Neural cell (in vitro differentiated cells): ENCODE measurements around the gene SERPINE2. TPM values are rescaled to one million over a fixed set of nuclear protein-coding genes. Genes with fewer than 3 reads are reported as not detected.

Experiments
- H2AFZ ChIP-seq: fragments of 200-600, 300-800 bp; sonication (generic), shearing (Covaris generic); 2 replicates; pipeline ENCODE4 v1.6.0; 2014; ENCODE audit warnings: low read depth, mild to moderate bottlenecking, antibody characterized with exemption, low read length, moderate library complexity
- H3F3A ChIP-seq: fragments of 200-600 bp; shearing (Covaris generic); 2 replicates; pipeline ENCODE4 v1.6.1; 2016; ENCODE audit warnings: mild to moderate bottlenecking, moderate library complexity, mixed read lengths, antibody characterized with exemption, low read length; ENCODE audit not compliant: insufficient read depth, poor library complexity, severe bottlenecking
- H3K27ac ChIP-seq: fragments of 200-600, 300-800 bp; sonication (generic), shearing (Covaris generic); 2 replicates; pipeline ENCODE4 v1.5.1; 2014; ENCODE audit warnings: mild to moderate bottlenecking, low read length, moderate library complexity
- H3K27me3 ChIP-seq: fragments of 300-800, 200-600 bp; sonication (generic), shearing (Covaris generic); 2 replicates; pipeline ENCODE4 v1.6.0; 2014; ENCODE audit warnings: mild to moderate bottlenecking, low read depth, low read length, moderate library complexity; ENCODE audit not compliant: insufficient read depth
- H3K36me3 ChIP-seq: fragments of 300-800, 200-600 bp; sonication (generic), shearing (Covaris generic); 2 replicates; pipeline ENCODE4 v1.5.1; 2014; ENCODE audit warnings: mild to moderate bottlenecking, antibody characterized with exemption, low read length, moderate library complexity; ENCODE audit not compliant: insufficient read depth
- H3K4me2 ChIP-seq: fragments of 300-800, 200-600 bp; sonication (generic), shearing (Covaris generic); 2 replicates; pipeline ENCODE4 v1.6.0; 2014; ENCODE audit warnings: mild to moderate bottlenecking, low read length
- H3K4me3 ChIP-seq: fragments of 300-800, 200-600 bp; sonication (generic), shearing (Covaris generic); 2 replicates; pipeline ENCODE4 v1.5.1; 2014; ENCODE audit warnings: mild to moderate bottlenecking, low read length, moderate library complexity
- H3K79me2 ChIP-seq: fragments of 200-600 bp; shearing (Covaris generic); replicated peaks from 2 replicates; pipeline ENCODE4 v1.6.0; 2014; ENCODE audit warnings: mild to moderate bottlenecking, low read length, moderate library complexity; ENCODE audit not compliant: insufficient read depth
- H3K9ac ChIP-seq: fragments of 300-800, 200-600 bp; sonication (generic), shearing (Covaris generic); 2 replicates; pipeline ENCODE4 v1.6.1; 2016; ENCODE audit warnings: mild to moderate bottlenecking, low read length, mixed read lengths
- H3K9me2 ChIP-seq: fragments of 200-600 bp; shearing (Covaris generic); 2 replicates; pipeline ENCODE4 v1.6.1; 2016; ENCODE audit warnings: mild to moderate bottlenecking, low read length, mixed read lengths; ENCODE audit not compliant: insufficient read depth
- H3K9me3 ChIP-seq: fragments of 200-600, 300-800 bp; sonication (generic), shearing (Covaris generic); 2 replicates; pipeline ENCODE4 v1.6.1; 2016; ENCODE audit warnings: mild to moderate bottlenecking, mixed run types, low read length, moderate library complexity, mixed read lengths
- H4K20me1 ChIP-seq: fragments of 200-600 bp; shearing (Covaris generic); 2 replicates; pipeline ENCODE4 v1.6.1; 2016; ENCODE audit warnings: mild to moderate bottlenecking, mixed run types; ENCODE audit not compliant: insufficient read depth
- CTCF ChIP-seq: fragments of 450-650 bp; IDR thresholded peaks from 2 replicates; pipeline ENCODE4 v1.5.1; 2014; ENCODE audit warnings: antibody characterized with exemption, mild to moderate bottlenecking, moderate library complexity; ENCODE audit not compliant: poor library complexity, severe bottlenecking
- EP300 ChIP-seq: fragments of 450-650 bp; conservative IDR thresholded peaks from 2 replicates; pipeline ENCODE4 v1.6.1; 2014; ENCODE audit warnings: antibody characterized with exemption, mild to moderate bottlenecking, moderate library complexity; ENCODE audit not compliant: poor library complexity, severe bottlenecking
- EZH2 ChIP-seq: fragments of 200-600, 300-800 bp; shearing (Covaris generic), sonication (generic); IDR thresholded peaks from 2 replicates; pipeline ENCODE4 v1.6.1; 2014; ENCODE audit warnings: antibody characterized with exemption, low read length, borderline replicate concordance, mild to moderate bottlenecking; ENCODE audit not compliant: insufficient read depth, poor library complexity, severe bottlenecking
- MXI1 ChIP-seq: fragments of 450-650 bp; conservative IDR thresholded peaks from 2 replicates; pipeline ENCODE4 v1.6.1; 2014; ENCODE audit warnings: antibody characterized with exemption, mild to moderate bottlenecking; ENCODE audit not compliant: poor library complexity, severe bottlenecking
- POLR2AphosphoS5 ChIP-seq: IDR thresholded peaks from 2 replicates; pipeline ENCODE4 v1.6.1; 2012
- RAD21 ChIP-seq: fragments of 450-650 bp; conservative IDR thresholded peaks from 2 replicates; pipeline ENCODE4 v1.6.1; 2014; ENCODE audit warnings: antibody characterized with exemption, mild to moderate bottlenecking, moderate library complexity
- REST ChIP-seq: IDR thresholded peaks from 2 replicates; pipeline ENCODE4 v1.6.1; 2012; ENCODE audit warnings: borderline replicate concordance
- SMC3 ChIP-seq: fragments of 450-650 bp; conservative IDR thresholded peaks from 2 replicates; pipeline ENCODE4 v1.6.1; 2014; ENCODE audit warnings: antibody characterized with exemption, mild to moderate bottlenecking, moderate library complexity; ENCODE audit not compliant: poor library complexity
- TAF1 ChIP-seq: IDR thresholded peaks from 2 replicates; pipeline ENCODE4 v1.6.1; 2012; ENCODE audit warnings: low read depth
- polyA plus RNA-seq: library from polyadenylated mRNA; depleted of rRNA; stranded (reverse); fragments of >200 nt; gene quantifications from 2 replicates; pipeline ENCODE4 v1.2.3, GENCODE V29; 2014

Gene SERPINE2
- polyA plus RNA-seq, 1 donor from 2014 or later = 38.5 TPM

- TF ChIP-seq CTCF = no peak
- TF ChIP-seq TAF1 = no peak
- TF ChIP-seq EP300 = no peak
- no peak for TF ChIP-seq MXI1
- TF ChIP-seq POLR2AphosphoS5 = no peak
- TF ChIP-seq REST = no peak
- TF ChIP-seq EZH2 = no peak
- no peak for TF ChIP-seq RAD21
- no peak for TF ChIP-seq SMC3
- H3F3A ChIP-seq = no peaks in the 10 kb centered on the region
- no peaks in the 10 kb centered on the region for H3K36me3 ChIP-seq
- no peak overlapping the region for H3K4me3 ChIP-seq
- H3K9ac ChIP-seq = no peak overlapping the region
- no peaks in the 10 kb centered on the region for H3K9me3 ChIP-seq
- H4K20me1 ChIP-seq = no peaks in the 10 kb centered on the region
- H3K4me2 ChIP-seq = no peak overlapping the region
- no peaks in the 10 kb centered on the region for H3K27me3 ChIP-seq
- H3K27ac ChIP-seq = no peak overlapping the region
- H2AFZ ChIP-seq = no peak overlapping the region
- H3K79me2 ChIP-seq = no peaks in the 10 kb centered on the region
- no peaks in the 10 kb centered on the region for H3K9me2 ChIP-seq
Observed at GRCh38 chr2:224022486-224022885, 16.6 kb downstream of the SERPINE2 start.

GRCh38 chr2:224020523-224020922 is 18.6 kb downstream of the SERPINE2 start:
- no peaks in the 10 kb centered on the region for H3K9me2 ChIP-seq
- H3K4me2 ChIP-seq = no peak overlapping the region
- no peak overlapping the region for H3K27ac ChIP-seq
- no peaks in the 10 kb centered on the region for H3K79me2 ChIP-seq
- TF ChIP-seq CTCF (no peak), SMC3 (no peak), MXI1 (no peak), TAF1 (no peak), RAD21 (no peak), EP300 (no peak), EZH2 (no peak), POLR2AphosphoS5 (no peak), REST (no peak)
- no peaks in the 10 kb centered on the region for H3K9me3 ChIP-seq
- no peaks in the 10 kb centered on the region for H3K27me3 ChIP-seq
- no peak overlapping the region for H3K9ac ChIP-seq
- no peaks in the 10 kb centered on the region for H3F3A ChIP-seq
- no peaks in the 10 kb centered on the region for H3K36me3 ChIP-seq
- H2AFZ ChIP-seq = no peak overlapping the region
- H4K20me1 ChIP-seq = no peaks in the 10 kb centered on the region
- no peak overlapping the region for H3K4me3 ChIP-seq
